DMS153 treated with DMSO at 0.1 percent for 48 hours (cell line): Measurements from ENCODE around the gene FOXE1.

Experiments used
- DNase-seq: peaks from one replicate; lab custom pipeline; 2025; ENCODE audit not compliant: unreplicated experiment; lab: John Stamatoyannopoulos, UW

FOXE1 gene

GRCh38 chr9:97864396-97864795, 11.4 kb downstream of the FOXE1 start:
- no peak for DNase-seq

GRCh38 chr9:97866300-97866699, 13.3 kb downstream of the FOXE1 start:
- no peak for DNase-seq

GRCh38 chr9:97866848-97867247, 13.8 kb downstream of the FOXE1 start:
- DNase-seq: no peak

- DNase-seq: no peak
Observed at GRCh38 chr9:97868859-97869258, 15.8 kb downstream of the FOXE1 start.

GRCh38 chr9:97873425-97873824, 20.4 kb downstream of the FOXE1 start:
- no peak for DNase-seq

- DNase-seq: no peak
Observed at GRCh38 chr9:97873882-97874281, 20.9 kb downstream of the FOXE1 start.

- no peak for DNase-seq
Observed at GRCh38 chr9:97874624-97875023, 21.6 kb downstream of the FOXE1 start.

GRCh38 chr9:97875111-97875510, 22.1 kb downstream of the FOXE1 start:
- DNase-seq: no peak

GRCh38 chr9:97876061-97876460, 23.0 kb downstream of the FOXE1 start:
- DNase-seq: no peak

- no peak for DNase-seq
Observed at GRCh38 chr9:97880336-97880735, 27.3 kb downstream of the FOXE1 start.

- DNase-seq: peak; percentile 1
Observed at GRCh38 chr9:97889941-97890887, 37.2 kb downstream of the FOXE1 start.

- no peak for DNase-seq
Observed at GRCh38 chr9:97891736-97892135, 38.7 kb downstream of the FOXE1 start.

GRCh38 chr9:97892421-97892820, 39.4 kb downstream of the FOXE1 start:
- no peak for DNase-seq

GRCh38 chr9:97895211-97895610, 42.2 kb downstream of the FOXE1 start:
- DNase-seq: no peak

GRCh38 chr9:97895695-97896332, 42.8 kb downstream of the FOXE1 start:
- DNase-seq: no peak

GRCh38 chr9:97900103-97900737, 47.2 kb downstream of the FOXE1 start:
- no peak for DNase-seq

- DNase-seq: peak; percentile 15
Observed at GRCh38 chr9:97900738-97901565, 47.9 kb downstream of the FOXE1 start.

- DNase-seq: no peak
Observed at GRCh38 chr9:97903177-97903576, 50.2 kb downstream of the FOXE1 start.

- DNase-seq: no peak
Observed at GRCh38 chr9:97904725-97905124, 51.7 kb downstream of the FOXE1 start.

GRCh38 chr9:97905228-97905627, 52.2 kb downstream of the FOXE1 start:
- DNase-seq: no peak
